DMS53 treated with DMSO at 0.1 percent for 48 hours (cell line): ENCODE measurements around the gene MAGEB3.
"Not testable (repeated sequence)": the region's sequence is repeated elsewhere in the genome, so short reads cannot be mapped to it uniquely, and the experiment has no call there.

ENCODE experiments used
- DNase-seq: peaks from one replicate; lab custom pipeline; 2025; ENCODE audit not compliant: unreplicated experiment; lab: John Stamatoyannopoulos, UW

Gene MAGEB3

GRCh38 chrX:30230395-30230794, at the start of gene MAGEB3:
Gene MAGEB3, plus strand, starts transcription at chrX:30230657. Its CDS starts 5,268 bp downstream, at chrX:30235925.
- DNase-seq = no peak

GRCh38 chrX:30181353-30181752, 49.1 kb upstream of the MAGEB3 start:
- no peak for DNase-seq

GRCh38 chrX:30183554-30183953, 46.9 kb upstream of the MAGEB3 start:
- DNase-seq = no peak

GRCh38 chrX:30190426-30190825, 40.0 kb upstream of the MAGEB3 start:
- DNase-seq = no peak

- not testable (repeated sequence) for DNase-seq
Measured at GRCh38 chrX:30193910-30194309, 36.5 kb upstream of the MAGEB3 start.

- DNase-seq = peak; percentile 15
Measured at GRCh38 chrX:30196322-30196721, 34.1 kb upstream of the MAGEB3 start.

GRCh38 chrX:30212172-30212571, 18.3 kb upstream of the MAGEB3 start:
- DNase-seq = no peak

- peak; percentile 44 for DNase-seq
Measured at GRCh38 chrX:30215357-30215843, 15.1 kb upstream of the MAGEB3 start, which contains the start of gene MAGEB2. Gene MAGEB2, plus strand, starts transcription at chrX:30215563. Its CDS starts 3,018 bp downstream, at chrX:30218581.

GRCh38 chrX:30217465-30217864, 13.0 kb upstream of the MAGEB3 start:
- DNase-seq = no peak

- no peak for DNase-seq
Measured at GRCh38 chrX:30219372-30219771, 11.1 kb upstream of the MAGEB3 start.

GRCh38 chrX:30220661-30221060, 9.8 kb upstream of the MAGEB3 start:
- DNase-seq = no peak

GRCh38 chrX:30224536-30224935, 5.9 kb upstream of the MAGEB3 start:
- no peak for DNase-seq

- no peak for DNase-seq
Measured at GRCh38 chrX:30228526-30228925, 1.9 kb upstream of the MAGEB3 start.

GRCh38 chrX:30241724-30242415, 11.4 kb downstream of the MAGEB3 start, which contains the start of gene MAGEB4:
Gene MAGEB4, plus strand, starts transcription at chrX:30242000. Its CDS starts 136 bp downstream, at chrX:30242136.
- no peak for DNase-seq

GRCh38 chrX:30246769-30247489, 16.5 kb downstream of the MAGEB3 start, which contains the start of gene MAGEB1:
Gene MAGEB1, plus strand, starts transcription at chrX:30247146. Its CDS starts 3,348 bp downstream, at chrX:30250494.
- no peak for DNase-seq

- DNase-seq = no peak
Measured at GRCh38 chrX:30248854-30249253, 18.4 kb downstream of the MAGEB3 start.

GRCh38 chrX:30253257-30253656, 22.8 kb downstream of the MAGEB3 start:
- DNase-seq = no peak

- DNase-seq = no peak
Measured at GRCh38 chrX:30259927-30260326, 29.5 kb downstream of the MAGEB3 start.

- no peak for DNase-seq
Measured at GRCh38 chrX:30261012-30261411, 30.6 kb downstream of the MAGEB3 start.

GRCh38 chrX:30262763-30263162, 32.3 kb downstream of the MAGEB3 start:
- no peak for DNase-seq

- DNase-seq = no peak
Measured at GRCh38 chrX:30270639-30271038, 40.2 kb downstream of the MAGEB3 start.

GRCh38 chrX:30275498-30275897, 45.0 kb downstream of the MAGEB3 start:
- DNase-seq = peak; percentile 24
